ENCODE results near the gene STAG1. TPM values are rescaled to one million over a fixed set of nuclear protein-coding genes. Genes with fewer than 3 reads are reported as not detected.
"Not testable (repeated sequence)": the region's sequence is repeated elsewhere in the genome, so short reads cannot be mapped to it uniquely, and the experiment has no call there.

STAG1 gene
- total and polyA plus RNA-seq, 2 donors (not counting 1 experiment from before 2014, with no cell fraction given), result 23.2 to 38.6 TPM

DNA sequence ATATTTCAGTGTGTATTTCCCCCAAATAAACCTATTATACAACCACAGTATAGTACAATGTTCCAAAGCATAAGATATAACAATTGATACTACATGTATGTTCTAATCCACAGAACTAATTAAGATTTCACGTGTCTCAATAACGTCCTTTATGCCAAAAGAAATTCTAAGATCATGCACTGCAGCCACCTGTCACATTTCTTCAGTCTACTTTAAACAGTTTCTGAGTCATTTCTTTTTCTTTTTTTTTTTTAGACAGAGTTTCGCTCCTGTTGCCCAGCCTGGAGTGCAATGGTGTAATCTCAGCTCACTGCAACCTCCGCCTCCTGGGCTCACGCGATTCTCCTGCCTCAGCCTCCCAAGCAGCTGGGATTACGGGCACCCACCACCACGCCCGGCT, 190.2 kb downstream of the STAG1 start:
- H3K36me3 ChIP-seq (ENCODE audit: control insufficient read depth, insufficient read depth, low read length), result no peaks in the 10 kb centered on the region
- H2AFZ ChIP-seq (ENCODE audit: low read length), result no peak overlapping the region
- TF ChIP-seq, protein P1, sequence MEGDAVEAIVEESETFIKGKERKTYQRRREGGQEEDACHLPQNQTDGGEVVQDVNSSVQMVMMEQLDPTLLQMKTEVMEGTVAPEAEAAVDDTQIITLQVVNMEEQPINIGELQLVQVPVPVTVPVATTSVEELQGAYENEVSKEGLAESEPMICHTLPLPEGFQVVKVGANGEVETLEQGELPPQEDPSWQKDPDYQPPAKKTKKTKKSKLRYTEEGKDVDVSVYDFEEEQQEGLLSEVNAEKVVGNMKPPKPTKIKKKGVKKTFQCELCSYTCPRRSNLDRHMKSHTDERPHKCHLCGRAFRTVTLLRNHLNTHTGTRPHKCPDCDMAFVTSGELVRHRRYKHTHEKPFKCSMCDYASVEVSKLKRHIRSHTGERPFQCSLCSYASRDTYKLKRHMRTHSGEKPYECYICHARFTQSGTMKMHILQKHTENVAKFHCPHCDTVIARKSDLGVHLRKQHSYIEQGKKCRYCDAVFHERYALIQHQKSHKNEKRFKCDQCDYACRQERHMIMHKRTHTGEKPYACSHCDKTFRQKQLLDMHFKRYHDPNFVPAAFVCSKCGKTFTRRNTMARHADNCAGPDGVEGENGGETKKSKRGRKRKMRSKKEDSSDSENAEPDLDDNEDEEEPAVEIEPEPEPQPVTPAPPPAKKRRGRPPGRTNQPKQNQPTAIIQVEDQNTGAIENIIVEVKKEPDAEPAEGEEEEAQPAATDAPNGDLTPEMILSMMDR (conservative IDR thresholded peaks at IDR 0.05 in 1 of 2, IDR thresholded peaks at IDR 0.05 in 1 of 2; ENCODE audit: low read depth in 1 of 2, low read length in 2 of 2), result no peak
- TF ChIP-seq EZH2 (IDR thresholded peaks at IDR 0.05; ENCODE audit: low read length, missing control alignments), result no peak

DNA sequence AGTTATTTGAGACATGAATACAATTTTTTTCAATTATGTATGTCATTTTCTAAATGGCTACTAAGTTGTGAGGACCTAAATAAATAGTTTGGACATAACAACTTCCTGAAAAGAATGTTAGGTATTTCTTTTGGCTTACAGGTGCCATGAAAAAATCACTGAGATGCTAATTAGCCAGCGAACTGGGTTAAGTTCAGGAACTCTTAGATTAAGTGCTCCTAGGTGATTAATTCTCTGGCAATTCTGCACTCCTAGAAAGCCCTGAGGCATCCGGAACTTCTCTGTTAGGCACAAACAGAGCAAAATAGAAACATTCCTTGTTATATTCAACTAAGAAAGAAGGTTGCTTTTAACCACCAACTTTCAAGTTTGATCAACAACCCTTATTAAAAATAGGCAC, 192.3 kb downstream of the STAG1 start:
- Histone ChIP-seq H3K79me2 (ENCODE audit: control insufficient read depth, insufficient read depth, low read length) (no peaks in the 10 kb centered on the region), H3K27ac (ENCODE audit: insufficient read depth, low read length) (no peak overlapping the region), H3K9ac (ENCODE audit: insufficient read depth, low read length) (no peak overlapping the region), H4K20me1 (ENCODE audit: control insufficient read depth, extremely low read depth, insufficient read depth, low read length) (no peaks in the 10 kb centered on the region), H3K27me3 (ENCODE audit: control insufficient read depth, insufficient read depth, low read length) (no peaks in the 10 kb centered on the region), H3K4me3 (replicated peaks in 1 of 4; ENCODE audit: control extremely low read depth in 1 of 4, insufficient read depth in 1 of 4, low read depth in 3 of 4, low read length in 4 of 4) (no peak overlapping the region), H3K36me3 (ENCODE audit: control insufficient read depth, insufficient read depth, low read length) (no peaks in the 10 kb centered on the region), H2AFZ (ENCODE audit: low read length) (no peak overlapping the region), H3K4me2 (ENCODE audit: extremely low read depth, insufficient read depth, low read length) (no peak overlapping the region), H3K4me1 (ENCODE audit: control insufficient read depth, extremely low read depth, insufficient read depth, low read length) (no peaks in the 10 kb centered on the region), H3K9me3 (ENCODE audit: control insufficient read depth, insufficient read depth, low read depth, low read length) (no peaks in the 10 kb centered on the region)
- TF ChIP-seq EZH2 (IDR thresholded peaks at IDR 0.05; ENCODE audit: low read length, missing control alignments), result no peak
- TF ChIP-seq, protein P1 (conservative IDR thresholded peaks at IDR 0.05 in 1 of 2, IDR thresholded peaks at IDR 0.05 in 1 of 2; ENCODE audit: low read depth in 1 of 2, low read length in 2 of 2), result no peak
- peak in 1 of 2 donors; percentile 20 for DNase-seq (ENCODE audit: low read depth in 2 of 2)

More for the DNA sequence above, 190.2 kb downstream of the STAG1 start:
- Histone ChIP-seq H3K79me2 (ENCODE audit: control insufficient read depth, insufficient read depth, low read length) (no peaks in the 10 kb centered on the region), H3K27ac (ENCODE audit: insufficient read depth, low read length) (no peak overlapping the region), H3K4me2 (ENCODE audit: extremely low read depth, insufficient read depth, low read length) (no peak overlapping the region), H3K9ac (ENCODE audit: insufficient read depth, low read length) (no peak overlapping the region), H4K20me1 (ENCODE audit: control insufficient read depth, extremely low read depth, insufficient read depth, low read length) (no peaks in the 10 kb centered on the region), H3K4me1 (ENCODE audit: control insufficient read depth, extremely low read depth, insufficient read depth, low read length) (no peaks in the 10 kb centered on the region), H3K4me3 (replicated peaks in 1 of 4; ENCODE audit: control extremely low read depth in 1 of 4, insufficient read depth in 1 of 4, low read depth in 3 of 4, low read length in 4 of 4) (no peak overlapping the region), H3K9me3 (ENCODE audit: control insufficient read depth, insufficient read depth, low read depth, low read length) (no peaks in the 10 kb centered on the region), H3K27me3 (ENCODE audit: control insufficient read depth, insufficient read depth, low read length) (no peaks in the 10 kb centered on the region)
- DNase-seq (ENCODE audit: low read depth in 2 of 2), result no peak

DNA sequence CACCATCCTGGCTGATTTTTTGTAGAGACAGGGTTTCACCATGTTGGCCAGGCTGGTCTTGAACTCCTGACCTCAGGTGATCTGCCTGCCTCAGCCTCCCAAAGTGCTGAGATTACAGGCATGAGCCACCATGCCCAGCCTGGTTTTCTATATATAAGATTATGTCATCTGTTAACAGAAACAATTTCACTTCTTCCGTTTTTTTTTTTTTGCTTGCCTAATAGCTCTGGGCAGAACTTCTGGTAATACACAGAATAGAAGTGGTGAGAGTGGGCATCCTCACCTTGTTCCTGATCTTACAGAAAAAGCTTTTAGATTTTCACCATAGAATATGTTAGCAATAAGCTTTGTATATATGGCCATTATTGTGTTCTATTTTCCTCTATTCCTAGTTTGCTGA, 202.7 kb downstream of the STAG1 start:
- H3K9ac ChIP-seq (ENCODE audit: insufficient read depth, low read length); H3K4me3 ChIP-seq (replicated peaks in 1 of 4; ENCODE audit: control extremely low read depth in 1 of 4, insufficient read depth in 1 of 4, low read depth in 3 of 4, low read length in 4 of 4); DNase-seq (ENCODE audit: low read depth in 2 of 2); H4K20me1 ChIP-seq (ENCODE audit: control insufficient read depth, extremely low read depth, insufficient read depth, low read length); H3K9me3 ChIP-seq (ENCODE audit: control insufficient read depth, insufficient read depth, low read depth, low read length); H3K4me2 ChIP-seq (ENCODE audit: extremely low read depth, insufficient read depth, low read length); H3K36me3 ChIP-seq (ENCODE audit: control insufficient read depth, insufficient read depth, low read length); H3K27me3 ChIP-seq (ENCODE audit: control insufficient read depth, insufficient read depth, low read length); H3K27ac ChIP-seq (ENCODE audit: insufficient read depth, low read length); H2AFZ ChIP-seq (ENCODE audit: low read length); H3K79me2 ChIP-seq (ENCODE audit: control insufficient read depth, insufficient read depth, low read length); H3K4me1 ChIP-seq (ENCODE audit: control insufficient read depth, extremely low read depth, insufficient read depth, low read length): not testable (repeated sequence)

All from fibroblast of lung (primary cell).